ENCODE results near the gene PLEKHH1.

The PLEKHH1 gene

DNA sequence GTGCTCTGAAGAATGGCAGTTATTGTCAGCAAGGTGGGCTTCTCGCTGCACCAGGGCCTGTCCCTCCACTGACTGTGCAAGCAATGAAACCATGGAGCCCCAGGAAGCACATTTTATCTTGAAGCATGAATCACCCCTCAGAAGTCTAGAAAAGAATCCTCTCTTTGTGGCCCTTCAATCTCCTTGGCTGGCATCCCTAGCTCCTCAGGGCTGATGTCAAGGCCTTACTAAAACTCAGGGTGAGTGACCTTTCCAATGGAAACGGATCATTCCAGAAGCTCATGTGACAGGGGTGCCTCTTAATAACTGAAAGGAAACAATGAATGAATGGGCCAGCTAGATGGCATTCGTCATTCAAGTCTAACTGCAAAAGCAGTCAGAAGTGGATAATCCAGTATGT lies 22.3 kb upstream of the PLEKHH1 start:
- no peak for DNase-seq

DNA sequence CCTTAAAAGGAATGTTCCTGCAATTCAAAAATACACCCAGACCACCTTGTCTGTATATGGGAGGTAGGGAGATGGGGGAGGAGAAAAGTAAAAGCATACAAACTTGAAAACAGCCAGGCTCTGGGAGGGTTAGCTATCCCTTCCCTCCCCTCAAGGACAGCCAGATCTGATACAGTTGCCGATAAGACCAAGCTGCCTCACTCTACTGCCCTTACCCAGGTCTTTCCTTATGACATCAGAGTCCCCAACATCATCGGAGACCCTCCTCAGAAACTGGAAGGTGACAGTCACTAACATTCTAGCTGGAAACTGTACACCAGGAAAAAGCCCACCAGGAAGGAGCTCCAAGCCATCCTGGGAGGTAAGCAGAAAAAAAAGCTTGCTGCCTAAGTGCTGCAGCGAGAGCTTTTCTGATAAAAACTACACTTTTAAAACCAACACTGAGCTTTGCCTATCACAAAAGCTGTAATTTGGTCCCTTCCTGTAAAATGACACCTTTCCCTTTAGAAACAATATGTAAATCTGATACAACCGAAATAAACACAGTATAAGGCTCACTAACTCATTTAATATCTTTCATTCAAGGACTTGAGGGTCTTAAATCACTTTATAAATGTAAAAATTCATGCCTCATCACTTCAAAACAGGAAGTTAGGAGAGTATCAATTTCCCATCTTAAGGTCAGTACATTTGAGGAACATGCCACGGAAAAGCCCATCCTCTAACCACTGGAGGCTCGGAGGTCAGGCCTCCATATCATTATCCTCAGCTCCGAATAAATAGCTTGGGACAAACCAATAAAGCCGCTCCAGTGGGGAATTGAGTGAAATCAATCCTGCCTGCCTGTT lies 20.4 kb upstream of the PLEKHH1 start:
- DNase-seq = no peak

DNA sequence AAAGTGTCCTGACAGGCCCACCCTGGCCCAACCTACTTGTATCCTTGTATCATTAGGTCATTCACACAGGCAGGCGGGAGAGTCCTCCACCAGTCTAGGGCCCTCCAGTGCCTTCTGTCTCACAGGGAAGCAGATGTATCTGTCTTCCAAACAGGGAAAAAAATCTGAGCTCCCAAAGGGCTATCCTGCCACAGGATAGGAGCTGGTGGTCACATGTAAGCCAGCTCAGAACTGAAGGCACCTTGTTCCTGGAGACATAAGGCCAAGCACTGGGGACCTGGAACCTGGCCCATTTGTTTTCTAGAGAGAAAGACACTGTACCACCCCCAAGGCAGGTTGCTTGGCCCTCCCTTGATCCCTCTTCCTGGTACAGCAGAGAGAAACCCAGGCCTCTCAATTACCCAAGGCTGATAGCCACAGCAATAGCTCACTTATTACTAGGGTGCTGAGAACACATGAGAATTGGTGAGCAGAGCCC lies 19.4 kb upstream of the PLEKHH1 start:
- DNase-seq = no peak

DNA sequence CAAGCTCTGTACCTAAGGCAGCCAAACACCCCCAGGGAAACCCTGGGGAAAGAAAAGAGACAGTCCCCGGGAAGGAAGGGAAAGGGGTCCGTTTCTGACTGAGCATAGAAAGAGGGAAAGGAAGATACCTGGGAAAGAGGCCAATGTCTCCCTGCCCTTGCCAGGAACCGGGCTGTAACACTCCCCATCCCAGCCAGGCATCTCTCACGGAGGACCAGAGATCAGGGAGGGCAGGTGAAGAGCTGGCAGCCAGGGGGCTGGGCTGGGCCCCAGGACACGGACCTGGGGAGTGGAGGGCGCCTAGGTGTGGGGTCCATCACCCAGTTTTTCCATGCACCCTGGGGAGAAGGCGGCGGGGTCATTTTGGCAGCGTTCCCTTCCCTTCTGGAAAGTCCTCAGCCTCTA lies 18.9 kb upstream of the PLEKHH1 start:
- DNase-seq = no peak

DNA sequence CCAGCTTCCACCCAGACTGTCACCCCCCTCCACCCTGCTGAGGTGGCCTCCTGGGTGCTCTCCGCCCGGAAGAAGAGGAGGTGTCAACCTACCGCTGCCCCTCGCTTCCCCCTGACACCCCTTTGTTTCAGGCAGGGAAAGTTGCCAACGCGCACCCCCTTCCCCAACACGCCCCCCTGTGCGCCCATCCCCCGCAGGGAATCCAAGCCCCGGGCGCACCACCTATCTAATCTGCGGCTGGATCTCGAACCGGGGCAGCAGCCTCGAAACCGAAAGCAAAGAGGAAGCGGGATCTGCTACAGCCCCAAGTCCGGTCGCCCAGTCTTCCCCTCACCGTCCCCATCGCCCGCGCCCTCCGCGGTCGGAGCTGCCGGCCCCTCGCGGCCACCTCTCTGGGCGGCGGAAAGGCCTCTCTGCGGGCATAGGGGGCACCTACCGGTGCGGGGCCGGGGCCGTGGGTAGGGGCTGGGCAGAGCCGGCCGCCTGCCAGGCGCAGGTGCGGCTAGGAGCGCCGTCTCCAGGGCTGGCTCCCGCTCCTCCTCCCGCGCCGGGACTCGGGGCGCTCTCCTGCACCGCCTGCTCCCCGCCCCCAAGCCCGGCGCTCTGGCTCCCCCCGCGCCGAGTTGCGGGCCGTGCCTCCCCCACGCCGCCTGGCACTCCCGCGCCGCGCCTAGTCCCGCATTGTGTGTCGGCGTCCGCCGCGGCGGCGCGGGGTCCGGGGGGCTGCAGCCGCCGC lies 18.3 kb upstream of the PLEKHH1 start:
- DNase-seq = no peak

DNA sequence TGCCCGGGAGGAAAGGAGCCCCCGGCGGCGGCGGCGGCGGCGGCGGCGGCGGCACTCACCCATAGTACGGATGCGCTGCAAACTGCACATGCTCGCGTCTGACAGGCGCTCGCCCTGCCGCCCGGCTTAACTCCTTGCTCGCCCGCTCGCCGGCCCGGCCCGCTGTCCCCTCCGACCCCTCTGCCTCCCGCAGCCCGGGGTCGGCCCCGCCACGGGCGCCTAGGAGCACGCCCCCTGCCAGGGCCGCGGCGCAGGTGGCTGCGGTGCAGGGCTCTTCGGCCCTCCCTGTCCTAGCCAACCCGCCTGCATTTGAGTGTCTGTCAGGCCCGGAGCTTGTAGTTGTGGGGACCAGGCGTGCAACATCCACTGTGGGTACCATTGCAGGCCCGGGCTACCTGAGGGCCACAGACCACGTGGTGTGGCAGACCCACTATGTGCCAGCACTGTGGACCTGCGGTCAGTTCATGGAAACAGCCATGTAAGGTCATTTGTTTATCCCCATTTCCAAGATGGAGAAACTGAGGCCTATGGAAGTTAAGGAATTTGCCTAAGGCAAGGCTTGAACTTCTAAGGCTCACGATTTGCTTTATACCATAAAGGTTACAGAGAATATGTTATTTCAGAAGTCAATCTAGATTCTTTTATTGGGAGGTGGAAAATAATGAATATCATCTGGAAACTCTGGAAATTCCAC lies 17.6 kb upstream of the PLEKHH1 start:
- no peak for DNase-seq

DNA sequence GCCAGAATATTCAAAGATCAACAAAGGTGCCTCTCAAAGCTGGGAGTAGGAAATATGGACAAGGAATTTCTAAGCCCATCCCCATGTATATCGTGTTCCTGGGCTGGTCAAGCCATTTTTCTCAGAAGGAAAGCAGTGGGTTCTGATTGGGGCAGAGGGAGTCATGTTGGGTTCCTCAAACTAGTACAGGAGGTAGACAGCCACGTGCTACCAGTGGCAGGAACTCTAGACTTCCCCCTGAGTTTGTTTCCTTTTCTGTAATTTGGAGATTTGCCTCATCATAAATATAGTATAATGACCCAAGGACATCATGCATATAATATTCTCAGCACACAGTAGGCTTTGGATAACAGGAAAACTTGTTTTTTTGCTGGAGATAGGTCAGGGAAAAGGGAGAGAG lies 16.4 kb upstream of the PLEKHH1 start:
- no peak for DNase-seq

DNA sequence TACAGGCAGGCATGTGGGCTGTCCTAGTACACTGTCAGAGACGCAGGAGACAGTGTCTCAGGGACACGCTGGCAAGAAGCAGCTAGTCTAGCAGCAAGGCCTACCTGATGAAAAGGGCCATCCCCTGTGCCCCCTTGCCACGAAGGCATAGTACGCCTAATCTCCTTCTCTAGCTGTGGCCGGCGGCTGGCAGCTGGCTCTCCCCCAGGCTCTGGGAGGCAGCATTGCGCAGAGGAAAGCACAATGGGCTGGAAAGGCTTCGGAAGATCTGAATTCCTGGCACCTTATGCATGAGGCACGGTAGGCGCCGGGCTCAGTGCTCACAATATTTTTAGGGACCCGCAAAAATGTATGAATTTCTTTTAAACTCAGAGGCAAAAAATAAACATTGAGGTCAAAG lies 16.0 kb upstream of the PLEKHH1 start:
- no peak for DNase-seq

DNA sequence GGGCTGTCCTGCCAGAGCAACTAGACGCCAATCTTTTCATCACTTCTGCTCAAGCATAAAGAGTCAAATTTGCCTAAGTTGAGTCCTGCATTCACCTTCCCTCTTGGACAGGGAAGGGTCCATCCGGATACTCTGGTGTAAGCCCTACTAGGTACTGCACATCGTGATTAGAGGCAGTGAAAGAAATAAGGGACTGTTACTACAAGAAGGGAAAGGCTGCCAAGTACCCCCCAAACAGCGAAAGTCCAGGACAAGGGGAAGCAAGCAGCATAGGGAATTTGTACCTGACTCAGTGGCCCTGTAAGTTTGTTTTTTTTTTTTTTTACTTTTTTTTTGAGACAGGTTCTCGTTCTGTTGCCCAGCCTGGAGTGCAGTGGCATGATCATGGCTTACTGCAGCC lies 13.7 kb upstream of the PLEKHH1 start:
- DNase-seq = no peak

DNA sequence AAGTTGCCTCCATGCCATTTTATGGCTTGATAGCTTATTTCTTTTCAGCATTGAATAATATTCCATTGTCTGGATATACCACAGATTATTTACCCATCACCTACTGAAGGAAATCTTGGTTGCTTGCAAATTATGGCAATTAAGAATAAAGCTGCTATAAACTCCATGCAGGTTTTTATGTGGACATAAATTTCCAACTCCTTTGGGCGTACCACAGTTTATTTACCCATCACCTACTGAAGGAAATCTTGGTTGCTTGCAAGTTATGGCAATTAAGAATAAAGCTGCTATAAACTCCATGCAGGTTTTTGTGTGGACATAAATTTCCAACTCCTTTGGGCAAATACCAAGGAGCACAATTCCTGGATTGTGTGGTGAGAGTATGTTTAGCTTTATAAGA lies 12.6 kb upstream of the PLEKHH1 start:
- no peak for DNase-seq

DNA sequence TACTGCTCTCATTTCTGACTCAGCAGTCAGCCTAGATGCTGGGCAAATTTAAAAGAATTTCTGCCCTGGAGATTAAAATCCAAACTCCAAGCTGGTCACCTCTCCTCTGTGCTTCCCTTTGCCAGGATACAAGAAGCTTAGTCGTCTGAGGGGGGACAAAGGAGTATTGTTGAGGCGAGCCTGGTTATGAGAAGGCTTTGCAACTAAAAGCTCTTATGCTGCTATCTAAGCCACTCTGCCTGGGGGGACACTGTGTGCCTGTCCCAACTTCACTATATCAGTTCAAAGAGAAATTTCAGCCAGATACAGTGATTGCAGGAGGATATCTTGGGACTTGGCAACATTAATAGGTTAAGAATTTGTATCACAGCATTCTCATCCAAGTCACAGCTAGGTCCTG lies 10.8 kb upstream of the PLEKHH1 start:
- DNase-seq = no peak

DNA sequence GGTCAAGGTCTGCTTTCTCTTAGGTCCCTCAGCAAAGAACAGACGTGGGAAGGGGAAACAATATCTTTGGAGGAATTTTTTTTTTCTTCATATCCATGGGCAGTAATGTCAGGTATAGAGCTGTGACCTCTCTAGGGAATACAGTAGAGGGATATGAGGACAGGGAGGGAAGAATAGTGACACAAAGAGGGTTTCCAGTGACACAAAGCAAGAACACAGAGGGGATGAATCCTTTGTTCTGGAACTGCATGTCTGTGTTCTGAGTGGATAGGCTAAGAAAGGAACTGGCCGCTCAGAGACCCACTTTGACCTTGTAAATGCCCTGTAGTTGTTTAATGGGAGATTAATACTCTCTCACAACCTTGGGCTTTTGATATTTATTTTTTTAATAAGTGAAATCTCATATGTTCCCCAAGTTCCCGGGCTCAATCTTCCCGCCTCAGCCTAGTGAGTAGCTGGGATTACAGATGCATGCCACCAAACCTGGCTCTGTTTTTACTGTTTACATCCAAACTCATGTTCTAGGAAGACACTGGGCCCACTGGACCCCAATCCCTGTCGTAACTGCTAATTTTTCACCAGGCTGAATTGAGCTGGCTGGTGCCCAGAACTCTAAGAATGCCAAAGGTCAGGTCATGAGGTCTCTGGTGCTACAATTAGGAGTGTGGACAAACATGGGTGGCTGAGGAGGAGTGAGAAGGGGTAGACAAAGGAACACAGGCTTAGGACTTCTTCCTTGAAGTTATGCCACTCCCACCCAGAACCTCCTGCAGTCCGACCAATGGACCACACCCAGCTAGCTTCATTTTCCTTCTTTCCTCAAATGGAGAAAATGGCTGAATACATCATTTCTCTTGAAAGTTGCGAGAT lies 9.1 kb upstream of the PLEKHH1 start:
- no peak for DNase-seq

DNA sequence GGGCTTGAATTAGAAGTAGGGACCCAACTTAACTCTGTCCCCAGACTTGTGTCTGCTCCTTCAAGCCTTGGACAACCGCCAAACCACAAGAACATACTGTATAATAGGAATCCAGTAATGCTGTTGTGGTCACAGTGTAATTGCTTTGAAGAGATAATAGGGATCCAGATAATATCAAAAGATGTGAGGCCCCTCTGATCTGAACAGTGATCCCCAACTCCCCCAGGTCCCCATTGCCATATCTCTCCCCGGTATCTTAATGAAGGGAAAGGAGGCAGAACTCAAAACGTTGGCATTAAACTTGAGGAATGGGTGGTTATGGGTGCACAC lies 8.5 kb upstream of the PLEKHH1 start:
- no peak for DNase-seq

DNA sequence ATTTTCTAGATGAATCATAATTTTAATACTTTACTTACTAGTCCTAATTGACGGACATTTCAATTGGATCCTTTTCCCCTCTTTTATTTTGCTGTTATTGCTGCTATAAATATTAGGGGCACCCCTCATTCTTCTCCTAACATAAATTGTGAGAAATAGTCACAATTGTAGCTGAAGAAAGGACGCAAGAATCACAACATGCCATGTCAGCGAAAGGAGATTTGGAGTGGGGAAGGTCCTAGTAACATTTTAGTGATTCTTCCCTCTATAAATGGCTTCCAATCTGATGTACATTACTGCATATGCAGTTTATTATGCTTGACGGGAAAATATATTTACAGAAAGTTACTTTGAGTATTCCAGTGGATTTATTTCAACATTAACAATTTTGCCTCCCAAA lies 7.7 kb upstream of the PLEKHH1 start:
- DNase-seq = no peak

DNA sequence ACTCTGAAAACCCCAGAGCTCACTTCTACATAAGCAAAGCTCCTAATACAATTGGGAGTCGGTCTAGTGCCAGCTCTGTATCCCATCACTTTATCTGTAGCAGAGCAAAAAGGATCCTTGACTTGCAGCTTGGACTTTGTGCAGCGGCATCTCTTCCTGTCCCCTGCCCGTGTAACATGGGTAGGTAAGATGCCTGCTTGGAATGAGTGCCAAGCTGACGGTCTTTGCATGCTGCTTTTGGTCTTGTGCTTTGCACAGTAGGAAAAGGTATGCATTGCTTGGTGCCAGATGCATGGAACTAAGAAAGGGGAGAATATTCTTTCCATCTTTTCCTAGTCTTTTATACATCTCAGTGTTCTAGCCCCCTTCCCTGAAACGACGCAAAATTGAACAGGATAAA lies 6.9 kb upstream of the PLEKHH1 start:
- no peak for DNase-seq

DNA sequence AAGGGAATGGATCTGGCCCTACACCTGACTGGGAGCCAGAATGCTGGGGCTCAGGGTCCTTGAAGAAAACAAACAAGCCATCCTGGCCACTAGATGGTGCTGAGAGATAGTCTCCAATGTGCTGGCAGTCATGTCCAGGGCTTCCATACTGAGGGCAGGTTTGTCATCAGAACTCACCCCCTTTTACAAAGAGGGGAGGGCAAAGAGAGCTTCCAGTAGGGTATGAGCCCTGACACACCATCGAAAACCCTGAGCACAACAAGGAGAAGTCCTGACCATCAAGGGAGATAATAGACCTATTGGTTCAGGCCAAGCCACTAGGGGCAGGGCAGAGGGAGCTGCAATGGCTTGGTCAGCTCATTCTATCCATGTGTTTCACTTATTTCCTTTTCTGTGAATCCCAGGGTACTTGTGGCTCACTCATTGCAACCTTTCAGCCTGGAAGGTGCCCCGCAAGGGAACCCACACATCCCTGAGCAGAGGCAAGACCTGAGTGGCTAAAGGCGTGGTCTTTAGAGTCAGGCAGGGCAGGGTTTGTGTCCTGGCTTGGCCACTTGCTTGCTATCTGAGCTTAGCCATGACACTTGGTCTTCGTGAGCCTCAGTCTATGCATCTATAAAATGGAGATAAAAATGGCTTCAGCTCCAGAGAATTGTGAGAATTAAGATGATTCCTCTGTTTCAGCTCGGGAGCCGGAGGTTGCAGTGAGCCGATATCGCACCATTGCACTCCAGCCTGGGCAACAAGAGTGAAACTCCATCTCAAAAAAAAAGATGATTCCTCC lies 6.2 kb upstream of the PLEKHH1 start:
- DNase-seq = peak; percentile 17

DNA sequence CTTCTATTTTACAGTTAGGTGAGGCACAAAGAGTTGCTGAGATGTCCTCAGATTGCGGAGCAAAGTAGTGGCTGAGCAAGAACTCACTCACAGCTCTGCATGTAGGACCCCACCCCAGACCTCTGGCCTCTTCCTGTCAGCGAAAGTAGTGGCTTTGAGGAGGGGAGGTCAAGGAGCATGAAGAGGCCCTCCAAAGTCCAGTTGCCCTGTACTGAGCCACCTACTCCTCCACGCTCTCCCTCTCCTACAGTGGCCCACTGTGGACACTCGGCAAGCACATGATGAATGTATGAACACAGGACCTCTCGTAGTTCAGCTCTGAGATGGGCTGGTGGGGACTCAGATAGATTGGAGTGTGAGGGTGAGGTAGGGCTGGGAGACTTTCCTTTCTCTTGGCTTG lies 5.3 kb upstream of the PLEKHH1 start:
- no peak for DNase-seq

DNA sequence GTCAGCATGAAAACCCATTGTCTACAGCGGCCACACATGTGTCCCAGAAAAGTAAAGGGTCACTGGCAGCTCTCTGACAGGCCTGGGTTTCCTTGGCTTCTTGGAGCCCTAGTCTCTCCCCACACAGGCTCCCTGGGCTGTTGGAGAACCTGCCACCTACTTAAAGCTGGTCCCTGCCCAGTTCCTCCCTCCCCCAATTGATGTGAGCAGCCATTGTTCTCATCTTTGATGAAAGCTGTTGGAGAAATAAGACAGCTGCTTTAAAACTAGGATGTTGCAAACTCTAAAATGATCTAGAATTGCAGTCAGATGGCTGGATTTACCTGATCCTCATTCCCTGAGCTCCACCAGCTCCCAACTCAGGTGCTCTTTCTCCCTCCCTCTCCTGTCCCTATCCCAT lies 4.8 kb upstream of the PLEKHH1 start:
- no peak for DNase-seq

DNA sequence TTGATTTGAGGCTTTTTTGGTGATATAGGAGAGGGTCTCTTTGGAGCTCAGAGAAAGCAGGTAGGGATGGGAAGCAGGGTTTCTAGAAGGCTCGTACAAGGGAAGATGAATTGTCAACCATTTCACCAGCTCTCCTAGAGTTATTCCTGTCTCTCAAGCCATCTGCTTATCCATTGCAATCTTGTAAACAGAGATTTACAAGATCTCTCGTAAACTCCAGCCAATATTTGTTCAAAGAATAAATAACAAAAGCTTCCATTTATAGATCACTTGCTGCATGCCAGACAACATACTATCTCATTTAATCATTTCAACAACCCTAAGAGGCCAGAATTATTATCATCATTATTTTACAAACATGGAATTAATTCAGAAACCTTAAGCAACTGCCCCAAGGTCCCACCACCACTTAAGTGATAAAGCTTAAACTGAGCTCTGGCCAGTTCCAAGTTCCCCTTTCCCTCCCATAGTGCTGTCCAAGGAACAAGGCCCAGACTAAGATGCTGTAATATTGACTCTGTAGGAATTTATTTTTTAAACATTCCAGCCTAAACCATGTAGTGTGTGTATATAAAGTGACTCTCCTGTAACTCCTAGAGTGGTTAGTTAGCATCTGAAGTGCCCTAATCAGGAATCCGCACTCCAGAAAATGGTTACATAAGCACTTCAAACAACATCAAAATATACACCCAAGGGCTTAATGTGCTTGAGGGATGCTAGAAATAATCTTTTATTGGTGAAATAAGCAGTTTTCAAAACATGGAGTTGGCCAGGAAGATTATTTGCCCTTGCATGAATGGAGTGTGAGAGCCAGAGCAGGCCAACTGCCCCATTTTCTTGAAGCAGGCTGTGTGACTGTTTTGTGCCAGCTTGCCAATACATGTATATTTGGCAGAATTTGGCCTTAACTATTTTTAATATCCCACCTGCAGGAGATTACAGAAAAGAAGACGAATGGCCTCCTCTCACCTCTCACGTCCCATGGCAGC lies 2.8 kb upstream of the PLEKHH1 start:
- DNase-seq = no peak

DNA sequence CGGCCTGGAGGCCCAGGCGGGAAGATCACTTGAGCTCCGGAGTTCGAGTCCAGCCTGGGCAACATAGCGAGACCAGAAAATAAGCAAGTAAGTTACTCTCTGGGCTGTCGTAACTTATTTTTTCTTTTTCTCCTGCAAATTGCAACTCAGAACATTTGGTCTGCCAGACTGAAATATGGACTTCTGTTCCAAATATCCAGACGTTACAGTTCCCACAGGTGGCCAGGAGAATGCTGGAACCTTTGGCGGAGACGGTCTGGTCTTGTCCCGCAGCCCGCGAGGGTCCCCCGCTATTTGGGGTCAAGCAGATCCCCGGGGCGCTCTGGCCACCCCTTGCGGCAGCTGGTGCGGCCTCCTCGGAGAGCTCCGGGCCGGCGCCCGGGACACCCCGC lies 488 bp upstream of the PLEKHH1 start:
- no peak for DNase-seq

DNA sequence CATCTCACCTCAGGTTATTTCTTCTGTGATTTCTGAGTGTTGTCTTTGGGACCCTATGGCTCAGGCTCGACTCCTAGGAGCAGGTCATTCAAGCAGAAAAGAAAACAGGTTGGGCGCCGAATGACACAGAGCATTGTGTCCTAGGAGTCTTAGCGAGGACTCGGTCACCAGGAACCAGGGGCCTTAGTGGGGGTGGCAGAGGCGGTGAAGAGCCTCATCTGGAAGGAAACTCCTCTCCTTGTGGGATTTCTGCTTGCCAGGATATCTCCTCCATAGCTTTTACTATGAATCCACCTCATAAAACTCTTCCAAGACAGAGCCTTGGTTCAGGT lies 630 bp downstream of the PLEKHH1 start:
- no peak for DNase-seq

Data from SHP77 treated with DMSO at 0.1 percent for 48 hours (cell line).